ENCODE data around the gene KCNN1. TPM values are rescaled to one million over a fixed set of nuclear protein-coding genes. Genes with fewer than 3 reads are reported as not detected.

The KCNN1 gene
- total and polyA plus RNA-seq, 9 of the 15 experiments (the other 6 are each of a cell fraction or from before 2014, with no cell fraction given), result 0.01 to 6.2 (median 0.72) TPM

GRCh38 chr19:18045307-18046050 lies 78.6 kb downstream of the KCNN1 start:
- CTCF ChIA-PET (ENCODE audit: low intra/inter-chr PET ratio), result no interaction called here
- in situ Hi-C loops (cut with MboI), result no loop called here
- no peaks in the 10 kb centered on the region for H3K9me1 ChIP-seq (ENCODE audit: control insufficient read depth, insufficient read depth, low read length)
- no peaks in the 10 kb centered on the region for H3K79me2 ChIP-seq (ENCODE audit: control insufficient read depth, insufficient read depth, low read length)
- H3K4me1 ChIP-seq (replicated peaks in 1 of 2; ENCODE audit: control insufficient read depth in 2 of 2, insufficient read depth in 2 of 2, low read length in 2 of 2), result peaks cover 7 to 13% of the 10 kb centered on the region in 2 experiments; a peak in 4 of 5 replicates
- no peaks in the 10 kb centered on the region; the same call in 1 of the 2 replicates for H4K20me1 ChIP-seq (replicated peaks; ENCODE audit: control insufficient read depth, insufficient read depth, low read length)
- H3K9ac ChIP-seq (ENCODE audit: insufficient read depth in 1 of 2, low read depth in 2 of 2, low read length in 2 of 2), result peak overlapping the region; percentile 44 to 82
- H3K4me2 ChIP-seq (ENCODE audit: insufficient read depth, low read length), result peak overlapping the region; percentile 81
- intact Hi-C loops (cut with micrococcal nuclease), result no loop called here
- H3K27ac ChIP-seq (ENCODE audit: extremely low read depth, low read depth, low read length), result 0 out of 3 replicates have a peak overlapping the region, but pooled peaks have one; percentile 32
- FAIRE-seq, result no peak
- no TSS peak for BruUV-seq (replicated peaks)
- POLR2A ChIA-PET, result interaction anchor here (0.6 to 1.7 kb wide), 4 partner anchors 8 to 186 kb away, joined by 3 to 5 read pairs (median 4); partner anchors contain the start of gene RPL18A
- ATAC-seq, result no peak
- no peaks in the 10 kb centered on the region for H3K36me3 ChIP-seq (ENCODE audit: control insufficient read depth, insufficient read depth, low read length)
- peak overlapping the region; percentile 37 for H3K4me3 ChIP-seq
- H3K9me3 ChIP-seq (replicated peaks; ENCODE audit: control insufficient read depth, insufficient read depth, low read depth, low read length), result 0 out of 2 replicates have a peak, but pooled peaks cover under 1% of the 10 kb centered on the region
- H3K27me3 ChIP-seq (ENCODE audit: control insufficient read depth in 2 of 2, insufficient read depth in 2 of 2, low read length in 2 of 2), result peaks cover 5 to 10% of the 10 kb centered on the region in 2 experiments; a peak in 4 of 5 replicates
- no peak for DNase-seq (ENCODE audit: extremely low read depth in 1 of 4, low spot score in 3 of 4)
- peak overlapping the region; percentile 90 for H2AFZ ChIP-seq (ENCODE audit: low read depth, low read length)
- WGBS (ENCODE audit: insufficient coverage, low coverage, missing lambda C conversion rate), result 20% methylated on average over 6 of the region's 7 CpGs
- TF ChIP-seq PTBP1 (IDR thresholded peaks at IDR 0.05; ENCODE audit: low read depth, low read length) (0 out of 2 replicates have a peak, but pooled peaks have one; percentile 68), PHF20 (IDR thresholded peaks at IDR 0.05; ENCODE audit: partially characterized antibody) (peak; percentile 63), NR4A1 (CRISPR knock-in tag; IDR thresholded peaks at IDR 0.05) (no peak), NR4A1 (tag; IDR thresholded peaks at IDR 0.05) (no peak), CEBPB (tag; IDR thresholded peaks at IDR 0.05) (0 out of 2 replicates have a peak, but pooled peaks have one; percentile 4), TARDBP (IDR thresholded peaks at IDR 0.05) (no peak), CHD2 (IDR thresholded peaks at IDR 0.05; ENCODE audit: low read depth, low read length) (no peak), SMARCA5 (IDR thresholded peaks at IDR 0.05) (peak; percentile 97), CUX1 (CRISPR knock-in tag; IDR thresholded peaks at IDR 0.05) (no peak), GTF3C2 (IDR thresholded peaks at IDR 0.05; ENCODE audit: borderline replicate concordance, extremely low read depth, insufficient read length) (peak; percentile 75), HDAC2 (IDR thresholded peaks at IDR 0.05) (peak; percentile 72; the same call in 1 of the 2 replicates), MITF (IDR thresholded peaks at IDR 0.05) (no peak), GATAD2B (IDR thresholded peaks at IDR 0.05; ENCODE audit: borderline replicate concordance) (no peak)

Measured in K562 (cell line).